ENCODE data around the gene TTC9B.

TTC9B gene

GRCh38 chr19:40247735-40248262, 29.6 kb upstream of the TTC9B start:
- no peak for DNase-seq

GRCh38 chr19:40247178-40247577, 29.0 kb upstream of the TTC9B start:
- DNase-seq: no peak

GRCh38 chr19:40246292-40247073, 28.3 kb upstream of the TTC9B start:
- DNase-seq: no peak

GRCh38 chr19:40245506-40246128, 27.4 kb upstream of the TTC9B start:
- DNase-seq: no peak

- DNase-seq: peak; percentile 7
Measured at GRCh38 chr19:40244579-40245317, 26.6 kb upstream of the TTC9B start.

- no peak for DNase-seq
Measured at GRCh38 chr19:40243181-40243580, 25.0 kb upstream of the TTC9B start.

GRCh38 chr19:40242480-40242879, 24.3 kb upstream of the TTC9B start:
- DNase-seq: no peak

GRCh38 chr19:40241809-40242384, 23.7 kb upstream of the TTC9B start:
- DNase-seq: no peak

- DNase-seq: no peak
Measured at GRCh38 chr19:40241125-40241808, 23.1 kb upstream of the TTC9B start.

GRCh38 chr19:40240332-40240731, 22.1 kb upstream of the TTC9B start:
- DNase-seq: no peak

- DNase-seq: no peak
Measured at GRCh38 chr19:40239415-40240226, 21.4 kb upstream of the TTC9B start.

GRCh38 chr19:40238775-40239174, 20.6 kb upstream of the TTC9B start:
- DNase-seq: no peak

GRCh38 chr19:40237791-40238190, 19.6 kb upstream of the TTC9B start:
- no peak for DNase-seq

- DNase-seq: no peak
Measured at GRCh38 chr19:40236366-40236765, 18.2 kb upstream of the TTC9B start.

- no peak for DNase-seq
Measured at GRCh38 chr19:40236026-40236355, 17.8 kb upstream of the TTC9B start.

GRCh38 chr19:40235238-40236025, 17.2 kb upstream of the TTC9B start:
- DNase-seq: no peak

GRCh38 chr19:40234429-40235237, 16.4 kb upstream of the TTC9B start:
- DNase-seq: no peak

GRCh38 chr19:40233811-40234389, 15.7 kb upstream of the TTC9B start:
- DNase-seq: no peak

GRCh38 chr19:40232949-40233810, 15.0 kb upstream of the TTC9B start:
- DNase-seq: no peak

Data from fibroblast of skin of right biceps (primary cell).